GM21528 (cell line): ENCODE results near the gene HFE.
"Not testable (repeated sequence)": the region's sequence is repeated elsewhere in the genome, so short reads cannot be mapped to it uniquely, and the experiment has no call there.

Experiments used
- ATAC-seq: cut with Tn5 transposase; IDR thresholded peaks from one replicate; pipeline ENCODE4 v1.9.1; 2021; ENCODE audit warnings: mild to moderate bottlenecking, moderate library complexity; ENCODE audit not compliant: unreplicated experiment, low FRiP score

HFE gene

GRCh38 chr6:26105842-26106241 lies 18.6 kb downstream of the HFE start:
- no peak for ATAC-seq

GRCh38 chr6:26107935-26108334 lies 20.7 kb downstream of the HFE start:
- ATAC-seq, result no peak

- ATAC-seq, result no peak
Observed at GRCh38 chr6:26109772-26110171, 22.5 kb downstream of the HFE start.

GRCh38 chr6:26113570-26113969 lies 26.3 kb downstream of the HFE start:
- no peak for ATAC-seq

- no peak for ATAC-seq
Observed at GRCh38 chr6:26115226-26115625, 28.0 kb downstream of the HFE start.

GRCh38 chr6:26116267-26116666 lies 29.0 kb downstream of the HFE start:
- ATAC-seq, result no peak

GRCh38 chr6:26118999-26119398 lies 31.8 kb downstream of the HFE start:
- ATAC-seq, result no peak

GRCh38 chr6:26120115-26120514 lies 32.9 kb downstream of the HFE start:
- ATAC-seq, result not testable (repeated sequence)

- no peak for ATAC-seq
Observed at GRCh38 chr6:26120807-26121140, 33.5 kb downstream of the HFE start.

- no peak for ATAC-seq
Observed at GRCh38 chr6:26121141-26122004, 34.1 kb downstream of the HFE start.

GRCh38 chr6:26122005-26122388 lies 34.8 kb downstream of the HFE start:
- ATAC-seq, result no peak

- no peak for ATAC-seq
Observed at GRCh38 chr6:26122402-26122792, 35.2 kb downstream of the HFE start.

- ATAC-seq, result peak; percentile 49
Observed at GRCh38 chr6:26122793-26123674, 35.8 kb downstream of the HFE start.

- peak; percentile 4 for ATAC-seq
Observed at GRCh38 chr6:26123675-26123946, 36.4 kb downstream of the HFE start.

GRCh38 chr6:26123947-26124780 lies 36.9 kb downstream of the HFE start:
- peak; percentile 82 for ATAC-seq

GRCh38 chr6:26124781-26125685 lies 37.8 kb downstream of the HFE start:
- no peak for ATAC-seq

GRCh38 chr6:26126394-26127235 lies 39.4 kb downstream of the HFE start:
- no peak for ATAC-seq

GRCh38 chr6:26128013-26128771 lies 41.0 kb downstream of the HFE start:
- no peak for ATAC-seq
